Non-pigmented ciliary epithelial cell (primary cell): ENCODE results near the gene RPUSD4.
"Not testable (repeated sequence)": the region's sequence is repeated elsewhere in the genome, so short reads cannot be mapped to it uniquely, and the experiment has no call there.

ENCODE experiments used
- DNase-seq: peaks from one replicate; pipeline ENCODE4 v3.0.0-alpha.2; 2010; ENCODE audit warnings: low read depth

The RPUSD4 gene, protein sequence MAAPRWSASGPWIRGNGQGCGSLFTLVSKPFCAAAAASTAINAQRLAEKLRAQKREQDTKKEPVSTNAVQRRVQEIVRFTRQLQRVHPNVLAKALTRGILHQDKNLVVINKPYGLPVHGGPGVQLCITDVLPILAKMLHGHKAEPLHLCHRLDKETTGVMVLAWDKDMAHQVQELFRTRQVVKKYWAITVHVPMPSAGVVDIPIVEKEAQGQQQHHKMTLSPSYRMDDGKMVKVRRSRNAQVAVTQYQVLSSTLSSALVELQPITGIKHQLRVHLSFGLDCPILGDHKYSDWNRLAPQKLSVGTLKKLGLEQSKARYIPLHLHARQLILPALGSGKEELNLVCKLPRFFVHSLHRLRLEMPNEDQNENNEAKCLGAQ

DNA sequence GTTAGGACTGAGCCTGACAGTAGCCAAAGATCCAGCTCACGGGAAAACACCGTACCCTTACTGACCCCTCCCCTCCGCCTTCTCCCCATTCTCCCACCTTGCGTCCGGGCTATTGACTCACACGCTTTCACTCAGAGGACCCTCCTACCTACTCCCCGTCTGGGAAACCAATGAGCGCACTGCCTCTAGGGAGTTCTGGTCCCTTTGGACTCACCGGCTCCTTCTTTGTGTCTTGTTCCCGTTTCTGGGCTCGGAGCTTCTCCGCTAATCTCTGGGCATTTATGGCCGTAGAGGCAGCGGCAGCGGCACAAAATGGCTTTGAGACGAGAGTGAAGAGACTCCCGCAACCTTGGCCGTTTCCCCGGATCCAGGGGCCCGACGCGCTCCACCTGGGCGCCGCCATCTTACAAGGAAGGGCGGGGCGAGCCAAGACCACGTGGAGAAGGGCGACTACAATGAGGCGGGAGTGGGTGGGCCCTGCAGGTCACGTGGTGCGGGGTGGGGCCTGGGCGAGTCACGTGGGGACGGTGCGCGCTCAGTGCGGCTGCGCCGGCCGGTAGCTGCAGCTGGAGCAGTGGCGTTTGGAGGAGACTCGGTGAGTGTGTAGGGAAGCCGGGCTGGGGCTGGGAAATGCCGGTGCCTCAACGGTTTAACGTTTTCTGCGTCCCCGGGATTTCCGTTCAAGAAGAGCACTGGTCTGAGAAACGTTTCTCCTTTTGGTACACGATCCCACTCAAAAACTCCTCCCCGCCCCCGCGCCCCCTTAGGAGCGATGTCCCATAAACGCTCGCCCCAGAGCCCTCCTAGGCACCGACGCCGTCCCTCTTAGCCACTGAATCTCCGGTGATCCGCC, at the start of gene RPUSD4, which contains the start of gene FAM118B:
Gene RPUSD4, minus strand, starts transcription at position 415 of the 853 bp plus-strand sequence. Its CDS starts 12 bp downstream, at position 403.
Gene FAM118B, plus strand, starts transcription at position 547 of the 853 bp plus-strand sequence. CDS start 23,220 bp downstream, outside the sequence.
- peak; percentile 83 for DNase-seq

DNA sequence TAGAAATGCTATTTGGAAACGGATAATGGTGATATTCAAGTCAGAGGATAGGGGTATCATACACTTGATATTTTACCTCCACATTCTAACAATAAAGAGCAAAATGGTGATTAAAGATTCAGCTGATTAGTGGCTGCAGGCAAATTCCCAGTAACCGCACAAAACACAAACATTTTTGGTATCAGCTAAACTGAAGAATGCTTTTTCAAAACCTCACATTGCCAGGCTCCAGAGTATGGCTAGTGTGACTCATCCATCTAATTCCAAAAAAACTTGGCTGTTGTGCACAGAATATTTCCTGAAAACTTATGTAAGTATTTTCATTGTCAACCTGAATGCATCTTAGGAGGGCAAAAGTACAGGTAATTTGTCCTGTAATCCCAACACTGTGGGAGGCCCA, 46.3 kb upstream of the RPUSD4 start:
- no peak for DNase-seq

DNA sequence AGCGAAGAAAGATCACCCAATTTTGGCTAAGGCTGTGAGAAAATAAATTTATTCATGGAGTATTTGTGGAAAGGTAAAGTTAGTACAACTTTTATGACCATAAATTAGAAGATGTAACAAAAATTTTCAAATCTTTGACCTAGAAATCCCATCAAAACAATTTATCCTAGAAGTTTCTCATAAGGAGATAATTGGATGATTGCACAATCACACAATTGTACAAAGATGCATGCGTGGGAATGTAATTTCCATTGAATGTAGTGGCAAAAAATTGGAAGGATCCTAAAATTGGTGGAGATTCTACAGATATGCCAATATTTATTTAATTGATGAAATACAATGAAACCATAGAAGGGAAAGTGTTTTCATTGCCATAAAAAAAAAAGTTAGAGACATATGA, 45.7 kb upstream of the RPUSD4 start:
- no peak for DNase-seq

DNA sequence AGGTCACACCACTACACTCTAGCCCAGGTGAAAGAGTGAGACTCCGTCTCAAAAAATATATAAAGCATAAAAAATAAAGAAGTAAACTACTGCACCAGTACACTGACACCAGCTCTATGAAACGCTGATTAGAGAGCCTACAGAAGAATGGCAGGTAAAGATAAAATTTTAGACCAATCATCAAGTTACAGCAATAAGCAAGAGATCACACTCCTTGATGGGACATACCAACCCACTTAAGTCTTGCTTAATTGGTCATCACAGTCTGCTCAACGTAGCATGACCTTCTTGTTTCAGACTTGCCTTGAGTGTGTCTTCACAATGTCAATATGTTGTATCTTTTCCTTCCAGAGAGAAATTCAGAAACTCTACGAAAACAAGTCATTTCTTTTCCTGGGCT, 44.8 kb upstream of the RPUSD4 start:
- DNase-seq, result no peak

DNA sequence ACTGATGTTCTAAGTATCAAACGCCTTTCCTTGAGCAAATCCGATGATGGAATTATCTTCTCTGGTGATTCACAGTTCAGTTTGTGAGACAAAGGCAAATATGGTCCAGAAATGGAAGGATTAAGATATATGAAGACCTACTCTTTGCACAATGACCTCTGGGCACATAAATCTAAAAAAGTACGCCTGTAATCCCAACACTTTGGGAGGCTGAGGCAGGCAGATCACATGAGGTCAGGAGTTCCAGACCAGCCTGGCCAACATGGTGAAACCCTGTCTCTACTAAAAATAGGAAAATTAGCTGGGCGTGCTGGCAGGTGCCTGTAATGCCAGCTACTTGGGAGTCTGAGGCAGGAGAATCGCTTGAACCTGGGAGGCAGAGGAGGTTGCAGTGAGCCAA, 44.1 kb upstream of the RPUSD4 start:
- not testable (repeated sequence) for DNase-seq

DNA sequence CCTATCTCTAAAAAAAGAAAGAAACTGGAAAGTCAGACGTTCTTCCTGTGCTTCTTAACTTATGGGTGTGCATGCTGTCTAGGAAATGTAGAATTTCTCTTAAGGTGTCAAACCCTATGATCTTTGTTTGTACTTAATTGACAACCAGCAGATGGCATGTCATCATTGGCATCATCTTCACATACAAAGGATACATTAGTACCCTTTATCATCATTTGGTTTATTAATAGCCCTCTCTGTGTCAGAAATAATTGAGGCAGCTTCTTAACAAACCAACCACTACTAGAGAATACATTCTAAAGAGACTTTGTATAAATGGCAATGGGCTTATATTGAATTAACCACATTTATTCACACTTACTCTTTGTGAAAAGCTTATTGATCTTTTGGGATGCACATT, 43.4 kb upstream of the RPUSD4 start:
- DNase-seq, result no peak

DNA sequence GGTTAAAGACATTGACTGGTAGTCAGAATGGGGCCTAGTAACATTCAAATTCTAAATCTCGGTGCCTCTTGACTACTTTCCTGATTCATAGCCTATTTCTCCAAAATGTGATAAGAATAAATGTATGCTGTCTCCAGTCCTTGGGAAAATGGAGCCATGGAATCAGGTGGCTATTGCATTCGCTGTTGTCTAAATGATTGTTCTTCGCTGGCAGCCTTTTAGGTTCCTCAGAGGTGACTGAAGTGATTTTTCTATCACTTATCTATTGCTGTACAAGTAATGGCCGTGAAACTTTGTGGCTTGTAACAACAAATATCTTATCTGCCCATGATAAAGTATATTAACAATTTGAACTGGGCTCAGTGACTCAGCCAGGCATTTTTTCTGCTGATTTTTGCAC, 41.8 kb upstream of the RPUSD4 start:
- DNase-seq, result no peak

DNA sequence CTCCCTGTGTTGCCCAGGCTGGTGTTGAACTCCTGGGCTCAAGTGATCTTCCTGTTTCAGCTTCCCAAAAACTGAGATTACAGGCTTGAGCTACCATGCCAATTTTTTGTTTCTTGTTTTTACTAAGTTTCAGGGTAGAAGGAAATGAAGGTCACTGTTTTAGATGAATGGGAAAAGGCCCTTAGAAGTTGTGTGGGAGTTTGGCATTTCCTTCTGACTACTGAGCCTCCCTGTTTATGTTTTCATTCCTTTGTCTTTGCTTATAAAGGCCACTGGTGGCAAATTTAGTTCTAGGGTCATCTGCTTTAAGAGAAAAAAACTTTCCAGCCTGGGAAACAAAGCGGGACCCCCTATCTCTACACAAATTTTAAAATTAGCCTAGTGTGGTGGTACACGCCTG, 35.2 kb upstream of the RPUSD4 start:
- no peak for DNase-seq

DNA sequence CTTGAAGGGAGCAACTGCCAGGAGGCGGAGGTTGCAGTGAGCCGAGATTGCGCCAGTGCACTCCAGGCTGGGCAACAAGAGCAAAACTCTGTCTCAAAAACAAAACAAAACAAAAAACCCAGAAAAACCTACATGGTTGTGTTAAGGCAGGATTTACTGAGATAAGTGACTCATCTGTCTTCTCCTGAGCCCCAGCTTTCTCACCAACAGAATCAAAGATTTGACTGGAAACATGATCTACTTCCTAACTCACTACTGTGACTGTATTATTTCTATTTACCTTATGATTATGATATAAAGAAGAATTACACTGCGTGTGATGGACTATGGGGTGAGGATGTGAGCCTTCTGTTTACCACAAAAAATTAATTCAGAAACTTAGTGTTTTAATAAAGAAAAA, 21.9 kb upstream of the RPUSD4 start:
- DNase-seq, result peak; percentile 45

DNA sequence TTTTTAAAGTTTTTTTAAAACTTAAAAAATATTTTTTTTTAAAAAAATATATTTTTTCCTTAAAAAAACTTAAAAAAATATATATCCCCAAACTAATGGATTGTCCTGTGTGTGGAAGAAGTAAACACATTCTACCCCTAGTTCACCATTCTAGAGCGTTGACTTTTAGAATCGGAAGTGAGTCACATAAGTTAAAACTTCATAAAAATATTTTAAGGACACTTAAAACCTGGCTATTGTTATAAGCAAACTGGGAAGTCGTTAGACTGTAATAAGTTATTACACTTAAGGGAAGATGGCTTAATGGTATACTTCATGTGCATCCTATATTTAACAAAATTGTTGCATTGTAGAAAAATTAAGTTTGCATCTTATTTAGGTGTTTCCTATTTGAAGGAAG, 21.2 kb upstream of the RPUSD4 start:
- no peak for DNase-seq

DNA sequence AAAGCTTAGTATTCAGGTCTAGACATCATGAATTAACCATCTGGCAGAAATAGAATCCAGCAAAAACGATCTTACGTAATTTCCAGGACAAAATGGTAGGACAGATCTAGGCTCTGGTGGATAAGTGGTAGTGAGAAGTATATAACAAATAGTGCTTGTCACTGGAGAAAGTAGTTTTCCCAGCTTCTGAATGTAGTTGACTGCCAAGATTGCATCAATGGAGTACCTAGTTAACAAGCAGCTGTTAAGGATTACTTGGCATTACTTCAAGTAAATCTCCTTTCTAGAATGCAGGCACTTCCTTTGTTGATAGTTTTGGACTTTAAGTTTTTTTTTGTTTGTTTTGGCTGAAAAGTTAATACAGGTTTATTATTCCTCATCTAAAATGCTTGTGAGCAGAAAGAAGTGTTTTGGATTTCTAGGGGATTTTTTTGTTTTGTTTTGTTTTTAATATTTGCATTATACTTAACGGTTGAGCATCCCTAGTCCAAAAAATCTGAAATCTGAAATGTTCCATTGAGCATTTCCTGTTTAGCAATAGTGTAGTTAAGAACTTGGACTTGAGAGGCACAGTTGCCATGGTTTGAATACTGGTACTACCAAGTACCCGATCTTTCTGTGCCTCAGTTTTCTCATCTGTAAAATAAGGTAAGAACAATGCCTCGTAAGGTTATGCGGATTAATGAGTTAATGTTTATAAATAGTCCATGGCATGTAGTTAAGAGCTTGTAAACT, 20.4 kb upstream of the RPUSD4 start:
- no peak for DNase-seq

DNA sequence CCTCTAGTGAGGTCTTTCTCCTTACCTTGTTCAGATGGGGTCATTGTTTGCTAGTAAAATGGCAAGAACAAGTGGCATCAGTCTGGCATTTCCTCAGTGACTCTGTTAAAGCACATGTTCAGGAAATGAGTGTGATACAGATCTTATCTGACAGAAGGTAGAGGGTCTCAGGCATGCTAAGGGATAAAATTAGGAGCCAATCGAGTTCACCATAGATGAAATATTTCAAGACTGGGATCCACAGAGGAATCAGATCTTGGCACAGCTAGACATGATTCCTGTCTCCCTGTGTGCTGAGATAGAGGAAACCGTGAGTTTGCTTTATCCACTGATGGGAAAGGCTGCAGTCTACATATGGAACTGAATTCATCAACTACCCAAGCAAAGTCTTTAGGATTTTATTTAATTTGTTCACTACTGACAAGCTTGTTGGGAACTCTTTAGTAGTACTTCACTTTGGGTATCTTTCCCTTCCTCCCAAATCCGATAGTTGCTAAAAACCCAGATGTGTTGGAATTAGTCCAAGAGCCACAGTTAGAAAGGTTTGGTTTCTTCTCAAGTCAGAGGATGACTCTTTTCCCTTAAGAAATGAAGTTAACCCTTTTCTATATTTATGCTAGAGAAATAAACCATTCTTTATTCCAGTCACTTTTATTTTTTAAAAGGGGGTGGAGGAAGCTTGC, 18.5 kb upstream of the RPUSD4 start:
- no peak for DNase-seq

DNA sequence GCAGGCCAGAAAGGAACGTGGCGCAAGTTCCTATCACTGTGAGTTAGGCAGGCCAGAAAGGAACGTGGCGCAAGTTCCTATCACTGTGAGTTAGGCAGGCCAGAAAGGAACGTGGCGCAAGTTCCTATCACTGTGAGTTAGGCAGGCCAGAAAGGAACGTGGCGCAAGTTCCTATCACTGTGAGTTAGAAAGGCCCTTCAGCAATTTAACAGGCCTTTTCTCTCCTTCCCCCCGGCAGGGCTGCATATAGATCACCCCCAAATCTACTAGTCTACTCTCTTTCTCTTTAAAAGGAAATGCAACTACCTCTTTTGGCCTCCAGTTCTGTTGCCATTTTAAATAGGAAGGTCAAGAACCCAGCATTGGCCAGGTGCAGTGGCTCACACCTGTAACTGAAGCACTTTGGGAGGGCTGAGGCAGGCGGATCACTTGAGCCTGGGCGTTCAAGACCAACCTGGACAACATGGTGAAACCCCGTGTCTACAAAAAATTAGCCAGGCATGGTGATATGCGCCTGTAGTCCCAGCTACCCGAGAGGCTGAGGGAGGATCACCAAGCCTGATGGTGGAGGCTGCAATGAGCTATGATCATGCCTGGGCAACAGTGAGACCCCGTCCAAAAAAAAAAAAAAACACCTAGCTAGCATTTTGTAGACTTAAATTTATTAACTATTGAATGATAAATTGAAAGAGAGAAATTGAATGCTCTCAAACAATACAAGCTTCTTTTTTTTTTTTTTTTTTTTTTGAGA, 15.1 kb upstream of the RPUSD4 start:
- DNase-seq, result no peak

DNA sequence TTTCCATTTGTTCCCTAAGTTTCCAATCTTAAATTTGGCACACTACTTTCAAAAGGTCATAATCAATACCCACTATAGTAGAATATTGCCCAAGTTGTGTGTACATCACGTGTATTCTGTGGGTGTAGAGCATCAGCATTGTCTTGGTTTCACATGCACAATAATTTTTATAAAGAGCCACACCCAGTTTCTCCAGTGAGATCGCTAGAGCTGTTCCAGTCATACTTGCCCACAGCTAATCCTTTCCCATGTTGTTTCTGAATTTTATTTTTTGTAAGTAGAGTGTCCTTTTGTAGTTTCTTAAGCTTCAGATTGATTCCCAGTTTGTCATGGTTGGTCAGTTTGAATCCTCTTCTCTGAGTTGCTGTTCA, 13.8 kb upstream of the RPUSD4 start:
- DNase-seq, result no peak

DNA sequence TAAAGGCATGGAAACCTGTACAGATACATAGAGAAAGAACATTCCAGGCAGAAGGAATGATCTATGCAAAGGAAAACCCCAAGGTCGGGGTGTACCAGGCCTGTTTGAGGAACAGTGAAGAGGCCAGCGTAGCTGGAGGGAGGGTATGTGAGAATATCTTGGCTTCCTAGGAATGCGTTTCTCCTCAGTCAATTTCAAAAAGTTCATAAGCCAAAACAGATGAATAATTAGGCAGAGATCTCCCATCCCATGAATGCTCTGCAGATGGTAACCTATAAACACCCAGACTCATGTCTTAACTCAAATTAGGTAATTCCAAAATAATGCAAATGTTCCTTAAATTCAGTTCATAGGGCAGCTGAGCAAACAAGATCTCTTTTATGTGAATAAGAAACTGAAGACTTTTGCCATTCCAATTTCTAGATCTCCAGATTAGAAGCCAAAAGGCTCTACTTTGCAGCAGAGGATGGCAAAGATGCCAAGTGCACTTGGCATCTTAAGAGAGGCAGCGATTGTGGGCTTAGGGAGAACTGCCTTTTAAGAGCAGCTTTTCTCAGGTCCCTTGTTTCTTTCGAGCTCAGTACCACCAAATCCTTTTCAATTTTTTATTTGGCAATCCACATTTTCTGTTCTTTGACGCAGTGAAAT, 13.3 kb upstream of the RPUSD4 start:
- no peak for DNase-seq

DNA sequence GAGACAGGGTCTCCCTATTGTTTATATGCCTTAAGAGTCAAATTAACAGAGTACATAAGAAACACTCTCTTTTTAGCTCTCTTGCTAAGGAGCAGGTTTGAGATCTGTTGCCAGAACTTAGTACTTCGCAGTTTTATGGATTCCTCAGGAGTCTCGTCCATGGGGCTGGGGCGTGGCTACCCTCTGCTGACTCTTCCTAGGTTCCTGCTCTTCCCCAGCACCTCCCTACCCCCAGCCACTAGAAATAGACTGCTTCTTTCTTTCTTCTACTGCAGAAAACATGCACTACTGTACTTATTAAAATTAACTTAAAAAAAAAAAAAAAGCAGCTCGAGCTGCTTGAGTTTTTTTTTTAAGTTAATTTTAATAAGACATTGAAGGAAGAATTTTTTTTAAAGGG, 8.1 kb upstream of the RPUSD4 start:
- DNase-seq, result no peak

DNA sequence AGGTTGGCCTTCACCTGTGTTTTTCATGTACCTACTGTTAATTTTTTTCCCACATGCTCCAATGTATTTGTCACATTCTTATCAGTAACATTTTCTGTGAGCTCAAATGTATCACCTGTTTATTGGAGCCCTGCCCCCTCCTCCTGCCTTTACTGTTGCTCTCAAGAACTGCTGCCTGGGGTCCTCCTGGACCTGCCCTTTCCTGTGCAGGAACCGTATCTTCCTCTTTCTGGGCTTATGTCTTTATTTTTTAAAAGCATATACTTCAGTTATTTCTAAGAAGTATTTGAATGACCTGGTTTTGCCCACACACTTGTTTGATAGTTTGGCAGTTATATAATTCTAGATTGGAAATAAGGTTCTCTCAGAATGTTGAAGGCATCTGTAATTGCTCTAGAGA, 6.0 kb upstream of the RPUSD4 start:
- no peak for DNase-seq

DNA sequence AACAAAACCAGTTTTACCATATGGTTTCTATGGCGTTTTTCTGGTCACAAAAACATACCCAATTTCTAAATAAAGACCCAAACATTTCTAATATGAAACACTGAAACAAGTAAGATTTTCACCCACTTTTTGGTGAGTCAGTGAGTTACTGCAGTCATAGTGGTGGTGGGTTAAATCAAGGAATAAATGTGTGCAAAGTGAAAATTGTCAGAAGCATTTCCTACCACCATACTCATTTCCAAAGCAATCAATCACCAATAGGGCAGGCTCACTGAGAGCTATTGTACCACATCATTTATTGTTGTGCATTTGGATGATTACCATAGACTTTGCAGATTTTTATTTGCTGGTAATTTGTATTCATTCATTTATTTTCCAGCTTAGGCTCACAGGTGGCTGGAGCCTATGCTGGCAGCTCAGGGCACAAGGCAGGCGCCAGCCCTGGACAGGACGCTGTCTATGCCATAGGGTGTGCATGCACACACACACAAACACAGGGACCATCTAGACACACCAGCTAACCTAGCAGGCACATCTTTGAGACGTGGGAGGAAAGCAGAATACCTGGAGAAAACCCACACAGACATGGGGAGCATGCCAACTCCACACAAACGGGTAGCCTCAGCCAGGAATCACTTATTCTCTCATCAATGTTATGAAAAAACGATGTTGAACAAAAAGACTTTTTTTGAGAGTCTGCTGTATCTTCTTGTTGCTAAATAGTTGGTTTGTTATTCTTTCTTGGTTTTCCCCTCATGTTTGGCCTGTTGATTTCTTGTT, 5.3 kb upstream of the RPUSD4 start:
- no peak for DNase-seq

DNA sequence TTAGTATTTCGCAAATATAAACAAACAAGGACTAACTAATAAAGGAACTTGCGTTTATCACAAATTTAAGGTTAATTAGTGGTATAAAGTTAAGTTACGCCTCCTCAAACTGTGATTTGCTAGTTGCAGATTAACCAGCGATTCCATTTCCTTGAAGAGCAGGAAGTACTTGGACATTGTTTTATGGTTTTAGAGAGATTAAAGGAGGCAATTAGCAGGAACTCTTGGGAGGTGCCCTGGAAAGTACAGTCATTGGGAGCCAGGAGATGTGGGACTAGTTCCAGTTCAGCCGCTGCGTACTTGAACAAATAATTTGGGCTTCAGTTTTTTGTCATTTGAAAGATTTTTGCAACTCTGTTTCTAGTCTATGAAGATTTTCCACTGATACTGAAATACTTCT, 3.4 kb upstream of the RPUSD4 start:
- no peak for DNase-seq

DNA sequence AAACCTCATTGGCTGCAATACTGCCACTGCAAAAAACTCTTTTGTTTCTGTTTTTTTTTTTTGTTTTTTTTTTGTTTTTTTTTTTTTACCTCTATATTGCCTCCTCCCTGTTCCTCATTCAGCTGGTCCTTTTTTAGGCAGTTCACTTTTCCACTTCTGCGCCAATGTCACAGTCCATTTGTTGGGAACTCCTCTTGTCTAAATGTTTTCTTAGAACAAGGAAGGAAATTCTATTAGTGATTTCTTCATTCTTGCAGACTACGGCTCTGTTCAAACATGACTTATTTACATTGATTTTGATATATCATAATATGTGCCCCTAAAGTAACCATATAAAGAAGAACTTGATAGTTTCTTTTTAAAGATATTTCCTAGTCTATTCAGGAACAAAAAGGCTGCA, 3.0 kb upstream of the RPUSD4 start:
- DNase-seq, result no peak
